Measurements from ENCODE around the gene FMO5. TPM values are rescaled to one million over a fixed set of nuclear protein-coding genes. Genes with fewer than 3 reads are reported as not detected.

Gene FMO5
- polyA plus RNA-seq, 1 donor: 10.5 TPM

- no peak for DNase-seq
These were observed 82.3 kb downstream of the FMO5 start for GRCh38 chr1:147142886-147143285.

Other genes starting within 250 kb of the FMO5 start
- 28.7 TPM for gene PRKAB2, start 52.9 kb downstream of the FMO5 start, polyA plus RNA-seq (ENCODE audit: insufficient read length)
- 74.2 TPM for gene CHD1L, start 17.3 kb upstream of the FMO5 start, polyA plus RNA-seq (ENCODE audit: insufficient read length)

All from left kidney (tissue), 2 donors.